ENCODE data around the gene ZNF329.

GRCh38 chr19:58098682-58098998 lies 51.9 kb downstream of the ZNF329 start:
- TF ChIP-seq CTCF (conservative IDR thresholded peaks at IDR 0.05 in 1 of 2, IDR thresholded peaks at IDR 0.05 in 1 of 2; ENCODE audit: low read depth in 1 of 2, low read length in 2 of 2) = no peak
- TF ChIP-seq EZH2 (IDR thresholded peaks at IDR 0.05; ENCODE audit: low read length, missing control alignments) = no peak

Measured in fibroblast of lung (primary cell).